ENCODE data around the gene NPM3. TPM values are rescaled to one million over a fixed set of nuclear protein-coding genes. Genes with fewer than 3 reads are reported as not detected.

Gene NPM3
- polyA plus RNA-seq, 1 of the 3 experiments (the other 2 are of a cell fraction): 105 TPM

DNA sequence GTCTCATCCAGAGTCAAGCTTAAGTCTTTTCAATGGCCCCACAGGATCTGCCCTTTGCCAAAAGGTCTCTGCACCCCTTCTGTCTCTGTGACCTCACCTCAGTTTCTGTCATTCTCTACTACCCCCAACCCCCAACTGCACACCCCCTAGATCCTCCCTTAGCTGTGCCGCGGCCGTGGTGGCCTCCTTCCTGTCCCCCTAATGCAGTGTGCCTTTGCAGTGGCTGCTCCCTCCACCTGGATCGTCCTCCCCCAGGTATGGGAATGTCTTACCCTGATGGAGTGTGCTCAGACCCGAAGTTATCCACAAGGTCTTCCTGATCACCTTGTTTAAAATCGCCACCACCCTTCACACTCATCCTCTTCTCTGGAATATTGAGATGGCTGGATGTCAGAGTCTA, 16.9 kb downstream of the NPM3 start:
- Histone ChIP-seq H3K9ac (no peak overlapping the region), H3K36me3 (replicated peaks in 1 of 2; ENCODE audit: control insufficient read depth in 1 of 2, insufficient read depth in 2 of 2, low read length in 1 of 2) (no peaks in the 10 kb centered on the region), H3K79me2 (ENCODE audit: insufficient read depth) (no peaks in the 10 kb centered on the region), H3K27ac (ENCODE audit: low read depth in 2 of 2, low read length in 1 of 2) (no peak overlapping the region), H2AFZ (ENCODE audit: low read depth) (no peak overlapping the region), H3K4me3 (ENCODE audit: low read depth in 2 of 2, low read length in 1 of 2) (no peak overlapping the region), H3K9me3 (no peaks in the 10 kb centered on the region), H3K4me2 (no peak overlapping the region), H3F3A (replicated peaks; ENCODE audit: insufficient read depth) (no peaks in the 10 kb centered on the region), H3K27me3 (ENCODE audit: insufficient read depth) (peaks cover 6% of the 10 kb centered on the region; the same call in 1 of the 2 replicates), H3K4me1 (ENCODE audit: control insufficient read depth in 1 of 2, insufficient read depth in 2 of 2, low read depth in 1 of 2, low read length in 1 of 2) (no peaks in the 10 kb centered on the region), H4K20me1 (ENCODE audit: insufficient read depth) (no peaks in the 10 kb centered on the region), H3K9me2 (no peaks in the 10 kb centered on the region)
- TF ChIP-seq RXRA (IDR thresholded peaks at IDR 0.05; ENCODE audit: borderline replicate concordance, low read depth) (no peak), FOSL2 (IDR thresholded peaks at IDR 0.05; ENCODE audit: borderline replicate concordance, low read depth) (no peak), FOXJ3 (CRISPR knock-in tag; IDR thresholded peaks at IDR 0.05) (no peak), TEAD4 (IDR thresholded peaks at IDR 0.05; ENCODE audit: borderline replicate concordance, insufficient read depth) (no peak), YY1 (IDR thresholded peaks at IDR 0.05; ENCODE audit: low read depth) (no peak), EP300 (IDR thresholded peaks at IDR 0.05; ENCODE audit: borderline replicate concordance in 1 of 2, low read depth in 1 of 2, low read length in 1 of 2) (no peak), TCF12 (IDR thresholded peaks at IDR 0.05) (no peak), NFIC (IDR thresholded peaks at IDR 0.05; ENCODE audit: borderline replicate concordance) (no peak), TAF1 (IDR thresholded peaks at IDR 0.05; ENCODE audit: borderline replicate concordance, low read depth, low read length) (no peak)
- TF ChIP-seq, protein P1, sequence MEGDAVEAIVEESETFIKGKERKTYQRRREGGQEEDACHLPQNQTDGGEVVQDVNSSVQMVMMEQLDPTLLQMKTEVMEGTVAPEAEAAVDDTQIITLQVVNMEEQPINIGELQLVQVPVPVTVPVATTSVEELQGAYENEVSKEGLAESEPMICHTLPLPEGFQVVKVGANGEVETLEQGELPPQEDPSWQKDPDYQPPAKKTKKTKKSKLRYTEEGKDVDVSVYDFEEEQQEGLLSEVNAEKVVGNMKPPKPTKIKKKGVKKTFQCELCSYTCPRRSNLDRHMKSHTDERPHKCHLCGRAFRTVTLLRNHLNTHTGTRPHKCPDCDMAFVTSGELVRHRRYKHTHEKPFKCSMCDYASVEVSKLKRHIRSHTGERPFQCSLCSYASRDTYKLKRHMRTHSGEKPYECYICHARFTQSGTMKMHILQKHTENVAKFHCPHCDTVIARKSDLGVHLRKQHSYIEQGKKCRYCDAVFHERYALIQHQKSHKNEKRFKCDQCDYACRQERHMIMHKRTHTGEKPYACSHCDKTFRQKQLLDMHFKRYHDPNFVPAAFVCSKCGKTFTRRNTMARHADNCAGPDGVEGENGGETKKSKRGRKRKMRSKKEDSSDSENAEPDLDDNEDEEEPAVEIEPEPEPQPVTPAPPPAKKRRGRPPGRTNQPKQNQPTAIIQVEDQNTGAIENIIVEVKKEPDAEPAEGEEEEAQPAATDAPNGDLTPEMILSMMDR (IDR thresholded peaks at IDR 0.05): no peak
- TF ChIP-seq, protein P2, sequence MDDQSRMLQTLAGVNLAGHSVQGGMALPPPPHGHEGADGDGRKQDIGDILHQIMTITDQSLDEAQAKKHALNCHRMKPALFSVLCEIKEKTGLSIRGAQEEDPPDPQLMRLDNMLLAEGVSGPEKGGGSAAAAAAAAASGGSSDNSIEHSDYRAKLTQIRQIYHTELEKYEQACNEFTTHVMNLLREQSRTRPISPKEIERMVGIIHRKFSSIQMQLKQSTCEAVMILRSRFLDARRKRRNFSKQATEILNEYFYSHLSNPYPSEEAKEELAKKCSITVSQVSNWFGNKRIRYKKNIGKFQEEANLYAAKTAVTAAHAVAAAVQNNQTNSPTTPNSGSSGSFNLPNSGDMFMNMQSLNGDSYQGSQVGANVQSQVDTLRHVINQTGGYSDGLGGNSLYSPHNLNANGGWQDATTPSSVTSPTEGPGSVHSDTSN (IDR thresholded peaks at IDR 0.05): no peak
- TF ChIP-seq, protein P3, sequence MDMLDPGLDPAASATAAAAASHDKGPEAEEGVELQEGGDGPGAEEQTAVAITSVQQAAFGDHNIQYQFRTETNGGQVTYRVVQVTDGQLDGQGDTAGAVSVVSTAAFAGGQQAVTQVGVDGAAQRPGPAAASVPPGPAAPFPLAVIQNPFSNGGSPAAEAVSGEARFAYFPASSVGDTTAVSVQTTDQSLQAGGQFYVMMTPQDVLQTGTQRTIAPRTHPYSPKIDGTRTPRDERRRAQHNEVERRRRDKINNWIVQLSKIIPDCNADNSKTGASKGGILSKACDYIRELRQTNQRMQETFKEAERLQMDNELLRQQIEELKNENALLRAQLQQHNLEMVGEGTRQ (IDR thresholded peaks at IDR 0.05; ENCODE audit: borderline replicate concordance, low read depth, low read length): no peak
- ChIA-PET POLR2A (no interaction called here), CTCF (no interaction called here)
- DNase-seq: peak; percentile 4
- 68% methylated on average over 6 of the region's 6 CpGs for WGBS (ENCODE audit: low lambda C conversion rate)

DNA sequence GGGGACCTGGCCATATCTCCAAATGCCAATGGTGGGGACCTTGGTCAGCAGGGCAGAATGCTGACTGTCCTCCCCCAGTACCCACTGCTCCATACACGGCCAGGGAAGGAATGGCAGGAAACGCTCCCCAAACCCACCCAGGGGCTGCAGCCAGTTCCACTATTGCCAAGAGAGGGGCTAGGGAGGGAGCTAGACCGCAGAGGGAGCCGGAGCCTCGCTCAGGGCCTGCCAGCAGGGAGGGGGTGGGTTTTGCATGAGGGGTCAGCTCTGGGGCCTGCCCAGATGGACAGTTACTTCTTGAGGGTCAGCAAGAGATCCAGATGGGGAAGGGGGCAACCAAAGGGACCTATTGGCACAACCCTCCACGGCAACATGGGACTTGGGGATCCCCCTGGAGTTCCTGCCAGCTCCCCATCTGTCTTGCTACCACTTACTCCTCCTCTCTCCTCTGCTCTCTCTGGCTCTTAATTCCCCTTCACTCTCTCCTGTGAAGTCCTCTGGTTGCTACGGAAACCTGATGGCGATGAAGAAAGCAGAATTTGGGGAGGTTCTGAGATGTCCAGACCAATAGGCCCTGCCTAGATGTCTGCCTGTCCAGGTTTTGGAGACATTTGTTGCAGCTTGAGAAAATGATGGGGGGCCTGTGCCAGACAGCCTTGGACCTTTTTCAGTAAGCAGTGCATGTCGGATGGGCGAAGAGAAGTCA, 20.0 kb downstream of the NPM3 start:
- peaks cover 6% of the 10 kb centered on the region; the same call in 1 of the 2 replicates for H3K27me3 ChIP-seq (ENCODE audit: insufficient read depth)
- no peaks in the 10 kb centered on the region for H3K79me2 ChIP-seq (ENCODE audit: insufficient read depth)
- WGBS (ENCODE audit: low lambda C conversion rate): 82% methylated on average over 8 of the region's 10 CpGs
- no peaks in the 10 kb centered on the region for H3F3A ChIP-seq (replicated peaks; ENCODE audit: insufficient read depth)
- ChIA-PET POLR2A (interaction anchor here (0.6 to 0.7 kb wide), 2 partner anchors 62 to 408 kb away, joined by 3 read pairs; no protein-coding TSS in a partner anchor), CTCF (interaction anchor here (1.0 to 2.1 kb wide), 2 partner anchors 14 to 18 kb away, joined by 3 to 7 read pairs; no protein-coding TSS in a partner anchor)
- no peaks in the 10 kb centered on the region; a peak in 1 of 4 replicates for H3K4me1 ChIP-seq (ENCODE audit: control insufficient read depth in 1 of 2, insufficient read depth in 2 of 2, low read depth in 1 of 2, low read length in 1 of 2)
- H3K4me3 ChIP-seq (ENCODE audit: low read depth in 2 of 2, low read length in 1 of 2): no peak overlapping the region
- no peak overlapping the region for H3K9ac ChIP-seq
- no peak overlapping the region for H3K4me2 ChIP-seq
- H4K20me1 ChIP-seq (ENCODE audit: insufficient read depth): no peaks in the 10 kb centered on the region
- H3K9me3 ChIP-seq: no peaks in the 10 kb centered on the region
- H3K9me2 ChIP-seq: no peaks in the 10 kb centered on the region
- H3K27ac ChIP-seq (ENCODE audit: low read depth in 2 of 2, low read length in 1 of 2): no peak overlapping the region
- no peaks in the 10 kb centered on the region for H3K36me3 ChIP-seq (replicated peaks in 1 of 2; ENCODE audit: control insufficient read depth in 1 of 2, insufficient read depth in 2 of 2, low read length in 1 of 2)
- no peak overlapping the region for H2AFZ ChIP-seq (ENCODE audit: low read depth)
- DNase-seq: peak; percentile 20
- TF ChIP-seq ELF1 (IDR thresholded peaks at IDR 0.05): no peak
- no peak for TF ChIP-seq FOXM1 (IDR thresholded peaks at IDR 0.05; ENCODE audit: low read depth)
- TF ChIP-seq FOSL2 (IDR thresholded peaks at IDR 0.05; ENCODE audit: borderline replicate concordance, low read depth): no peak
- TF ChIP-seq TCF12 (IDR thresholded peaks at IDR 0.05): no peak
- TF ChIP-seq, protein P4, sequence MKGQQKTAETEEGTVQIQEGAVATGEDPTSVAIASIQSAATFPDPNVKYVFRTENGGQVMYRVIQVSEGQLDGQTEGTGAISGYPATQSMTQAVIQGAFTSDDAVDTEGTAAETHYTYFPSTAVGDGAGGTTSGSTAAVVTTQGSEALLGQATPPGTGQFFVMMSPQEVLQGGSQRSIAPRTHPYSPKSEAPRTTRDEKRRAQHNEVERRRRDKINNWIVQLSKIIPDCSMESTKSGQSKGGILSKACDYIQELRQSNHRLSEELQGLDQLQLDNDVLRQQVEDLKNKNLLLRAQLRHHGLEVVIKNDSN (IDR thresholded peaks at IDR 0.05; ENCODE audit: borderline replicate concordance, low read depth): no peak
- TF ChIP-seq MXI1 (IDR thresholded peaks at IDR 0.05; ENCODE audit: low read depth, low read length): no peak
- no peak for TF ChIP-seq TAF1 (IDR thresholded peaks at IDR 0.05; ENCODE audit: borderline replicate concordance, low read depth, low read length)
- TF ChIP-seq RXRA (IDR thresholded peaks at IDR 0.05; ENCODE audit: borderline replicate concordance, low read depth): no peak
- no peak for TF ChIP-seq GATA2 (CRISPR knock-in tag; IDR thresholded peaks at IDR 0.05)
- no peak for TF ChIP-seq CHD2 (IDR thresholded peaks at IDR 0.05; ENCODE audit: low read length, partially characterized antibody)
- TF ChIP-seq, protein P3 (IDR thresholded peaks at IDR 0.05; ENCODE audit: borderline replicate concordance, low read depth, low read length): no peak
- TF ChIP-seq, protein P5, sequence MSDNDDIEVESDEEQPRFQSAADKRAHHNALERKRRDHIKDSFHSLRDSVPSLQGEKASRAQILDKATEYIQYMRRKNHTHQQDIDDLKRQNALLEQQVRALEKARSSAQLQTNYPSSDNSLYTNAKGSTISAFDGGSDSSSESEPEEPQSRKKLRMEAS (IDR thresholded peaks at IDR 0.05; ENCODE audit: low read depth): no peak
- no peak for TF ChIP-seq SMC3 (IDR thresholded peaks at IDR 0.05; ENCODE audit: low read depth, low read length)

Measured in SK-N-SH (cell line).